ENCODE data around the gene NFKBIB. TPM values are rescaled to one million over a fixed set of nuclear protein-coding genes. Genes with fewer than 3 reads are reported as not detected.
A peak's percentile ranks its signal among the peaks of the same experiment; 100 is the strongest.

The NFKBIB gene
- polyA plus RNA-seq, 2 of the 4 experiments (the other 2 are of a cell fraction), result 35.0 to 61.7 TPM

GRCh38 chr19:38851622-38852230 lies 48.0 kb upstream of the NFKBIB start (continued):
- TF ChIP-seq CTCF (IDR thresholded peaks at IDR 0.05) (no peak), MAZ (IDR thresholded peaks at IDR 0.05; ENCODE audit: borderline replicate concordance, low read depth, low read length) (peak; percentile 97), BHLHE40 (IDR thresholded peaks at IDR 0.05; ENCODE audit: low read depth, low read length) (peak; percentile 86), CBX2 (IDR thresholded peaks at IDR 0.05; ENCODE audit: borderline replicate concordance, low read depth) (no peak), NPAS2 (CRISPR knock-in tag; IDR thresholded peaks at IDR 0.05; ENCODE audit: borderline replicate concordance) (no peak; the same call in 1 of the 2 replicates), POLR2AphosphoS2 (conservative IDR thresholded peaks at IDR 0.05; ENCODE audit: low read length) (no peak), NFE2L2 (conservative IDR thresholded peaks at IDR 0.05; ENCODE audit: low read length) (no peak), CEBPB (IDR thresholded peaks at IDR 0.05) (no peak), HES2 (IDR thresholded peaks at IDR 0.05) (no peak), EHMT2 (IDR thresholded peaks at IDR 0.05; ENCODE audit: low read depth) (no peak), FOSL2 (IDR thresholded peaks at IDR 0.05) (no peak), FOSL2 (CRISPR knock-in tag; IDR thresholded peaks at IDR 0.05) (no peak; the same call in 1 of the 2 replicates), MYC (IDR thresholded peaks at IDR 0.05; ENCODE audit: borderline replicate concordance, low read length) (peak; percentile 99), JUN (IDR thresholded peaks at IDR 0.05) (peak; percentile 98 to 99), CHD4 (IDR thresholded peaks at IDR 0.05; ENCODE audit: borderline replicate concordance) (no peak; the same call in 1 of the 2 replicates), PBX3 (IDR thresholded peaks at IDR 0.05) (no peak; the same call in 1 of the 2 replicates), ZSCAN20 (CRISPR knock-in tag; IDR thresholded peaks at IDR 0.05) (no peak), E2F6 (IDR thresholded peaks at IDR 0.05; ENCODE audit: borderline replicate concordance, low read depth) (peak; percentile 95), FOXS1 (CRISPR knock-in tag; IDR thresholded peaks at IDR 0.05) (peak; percentile 77; the same call in 1 of the 2 replicates), ZFP36 (IDR thresholded peaks at IDR 0.05; ENCODE audit: borderline replicate concordance, partially characterized antibody) (no peak), HDAC2 (IDR thresholded peaks at IDR 0.05) (no peak), FOSB (CRISPR knock-in tag; IDR thresholded peaks at IDR 0.05) (peak; percentile 32; the same call in 1 of the 2 replicates), MAFK (IDR thresholded peaks at IDR 0.05; ENCODE audit: partially characterized antibody) (no peak), EP300 (IDR thresholded peaks at IDR 0.05) (peak in 1 of 2 experiments; percentile 63; a peak in 2 of 5 replicates), SREBF2 (IDR thresholded peaks at IDR 0.05) (no peak), HMGXB4 (CRISPR knock-in tag; IDR thresholded peaks at IDR 0.05; ENCODE audit: borderline replicate concordance) (peak; percentile 59; the same call in 1 of the 2 replicates), RARB (CRISPR knock-in tag; IDR thresholded peaks at IDR 0.05) (no peak), ELK1 (IDR thresholded peaks at IDR 0.05; ENCODE audit: low read depth, low read length) (no peak), MAX (IDR thresholded peaks at IDR 0.05) (peak; percentile 99), RAD21 (conservative IDR thresholded peaks at IDR 0.05 in 1 of 2, IDR thresholded peaks at IDR 0.05 in 1 of 2) (no peak), ATOH8 (CRISPR knock-in tag; IDR thresholded peaks at IDR 0.05; ENCODE audit: low read depth) (peak; percentile 91), TP53 (CRISPR knock-in tag; IDR thresholded peaks at IDR 0.05) (peak; percentile 94; the same call in 1 of the 2 replicates), KDM1A (IDR thresholded peaks at IDR 0.05; ENCODE audit: low read depth) (0 out of 2 replicates have a peak, but pooled peaks have one; percentile 15), RNF2 (IDR thresholded peaks at IDR 0.05; ENCODE audit: borderline replicate concordance, low read depth) (no peak)

All from A549 (cell line).